Jurkat, Clone E6-1 (cell line): ENCODE data around the gene RFXAP. TPM values are rescaled to one million over a fixed set of nuclear protein-coding genes. Genes with fewer than 3 reads are reported as not detected.
A peak's percentile ranks its signal among the peaks of the same experiment; 100 is the strongest.
"Not testable (repeated sequence)": the region's sequence is repeated elsewhere in the genome, so short reads cannot be mapped to it uniquely, and the experiment has no call there.

ENCODE experiments used
- DNase-seq: peaks from one replicate; pipeline ENCODE4 v3.0.0-alpha.2; 2011; ENCODE audit warnings: low read depth, low spot score
- H3K4me3 ChIP-seq: 2 replicates; pipeline ENCODE4 v1.5.1; 2011; ENCODE audit warnings: mild to moderate bottlenecking, low read length, control low read depth, moderate library complexity
- polyA plus RNA-seq: library from polyadenylated mRNA; unstranded; fragments of >200 nt; gene quantifications from one replicate; pipeline ENCODE4 v1.2.1, GENCODE V29; 2012; ENCODE audit warnings: missing spikeins; ENCODE audit not compliant: insufficient read length, insufficient read depth

RFXAP gene
- 7.7 TPM for polyA plus RNA-seq

- DNase-seq = peak; percentile 83
Measured at GRCh38 chr13:36818804-36819738, at the start of gene RFXAP. TSS of gene RFXAP (plus strand) at chr13:36819222. CDS start at chr13:36819358, 136 bp downstream.

DNA sequence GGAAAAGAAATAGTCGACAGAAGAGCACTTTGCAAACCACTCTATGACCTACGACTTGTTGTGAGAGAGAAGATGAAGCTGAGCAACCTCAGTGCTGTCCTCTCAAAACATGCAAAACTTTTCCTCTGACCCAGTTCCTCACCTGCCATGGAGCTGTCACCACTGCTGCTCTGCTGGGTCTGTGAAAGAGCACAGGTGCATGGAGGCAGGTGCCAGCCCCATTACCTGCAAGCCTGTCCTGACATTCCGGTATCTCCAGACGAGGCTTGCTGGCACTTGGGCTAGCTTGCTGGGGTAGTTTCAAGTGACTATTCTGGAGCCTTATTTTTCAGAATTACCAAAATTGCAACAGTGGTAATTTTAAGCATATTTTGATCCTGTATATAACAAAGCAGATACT lies 49.5 kb upstream of the RFXAP start:
- H3K4me3 ChIP-seq = no peak overlapping the region

More at GRCh38 chr13:36818804-36819738, at the start of gene RFXAP:
- H3K4me3 ChIP-seq = peak within 1 kb of the TSS; percentile 76

DNA sequence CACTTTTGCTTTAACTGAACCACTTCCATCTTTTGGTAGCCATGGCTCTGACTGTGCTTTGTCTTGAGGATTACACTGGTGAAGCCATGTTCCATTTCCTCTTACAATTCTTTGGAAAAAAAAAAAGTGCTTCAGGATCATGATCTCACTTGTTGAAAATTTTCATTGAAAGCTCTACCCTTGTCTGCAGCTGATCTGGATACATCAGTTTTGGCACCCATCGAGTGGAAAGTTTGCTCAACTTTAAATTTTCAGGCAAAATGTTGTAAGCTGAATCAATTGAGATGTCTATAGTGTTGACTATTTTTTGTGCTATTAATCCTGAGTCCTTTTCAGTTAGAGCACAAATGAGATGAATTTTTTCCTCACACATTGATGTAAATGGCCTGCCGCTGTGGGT lies 48.3 kb upstream of the RFXAP start:
- DNase-seq = no peak
- no peak overlapping the region for H3K4me3 ChIP-seq

More for the DNA sequence above, 49.5 kb upstream of the RFXAP start:
- DNase-seq = no peak

DNA sequence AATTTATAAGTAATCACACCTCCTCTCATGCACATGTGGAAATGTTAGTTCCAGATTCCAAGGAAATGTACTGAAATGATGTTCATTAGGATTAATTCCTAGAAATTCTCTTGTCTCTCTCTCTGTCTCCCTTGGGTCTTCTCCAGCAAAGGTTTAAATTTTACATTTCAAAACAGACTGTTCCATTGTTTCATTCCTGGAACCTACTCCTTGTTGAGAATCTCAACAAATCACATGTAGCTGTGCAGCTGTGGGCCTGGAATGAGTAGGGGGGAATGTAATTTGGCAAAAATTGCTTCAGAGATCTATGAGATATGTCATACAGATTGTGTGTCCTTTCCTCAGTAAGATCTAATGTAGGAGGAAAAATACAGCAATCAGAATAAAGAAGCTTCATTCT lies 46.2 kb upstream of the RFXAP start:
- H3K4me3 ChIP-seq = no peak overlapping the region
- DNase-seq = no peak

- DNase-seq = no peak
- no peak overlapping the region for H3K4me3 ChIP-seq
Measured at GRCh38 chr13:36774931-36775330, 44.1 kb upstream of the RFXAP start.

- DNase-seq = no peak
Measured at GRCh38 chr13:36776175-36776574, 42.8 kb upstream of the RFXAP start.

DNA sequence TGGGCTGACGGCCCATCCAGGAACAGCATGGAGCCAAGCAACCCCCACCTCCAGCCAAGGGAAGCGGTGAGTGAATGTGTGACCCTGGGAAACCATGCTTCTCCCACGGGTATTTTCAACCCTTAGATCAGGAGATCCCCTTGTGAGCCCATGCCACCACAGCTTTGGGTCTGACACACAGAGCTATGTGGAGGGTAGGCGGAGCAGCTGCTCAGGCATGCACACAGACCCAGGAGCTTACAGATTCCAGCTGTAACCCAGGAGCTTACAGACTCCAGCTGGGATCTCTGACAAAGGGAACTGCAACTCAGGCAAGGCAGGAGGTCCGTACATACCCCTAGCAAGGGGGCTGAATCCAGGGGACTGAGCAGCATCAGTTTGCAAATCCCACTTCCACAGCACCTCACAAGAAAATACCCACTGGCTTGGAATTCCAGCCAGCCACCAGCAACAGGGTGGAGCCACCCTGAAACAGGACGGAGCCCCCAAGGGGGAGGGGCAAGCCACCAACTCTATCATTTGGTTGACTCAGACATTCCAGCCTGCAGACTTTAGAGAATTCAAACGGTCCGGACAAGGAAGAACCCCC lies 40.8 kb upstream of the RFXAP start:
- DNase-seq = no peak

More at GRCh38 chr13:36776175-36776574, 42.8 kb upstream of the RFXAP start:
- no peak overlapping the region for H3K4me3 ChIP-seq

GRCh38 chr13:36783890-36784289 lies 35.1 kb upstream of the RFXAP start:
- DNase-seq = no peak
- H3K4me3 ChIP-seq = no peak overlapping the region

More for the DNA sequence above, 40.8 kb upstream of the RFXAP start:
- H3K4me3 ChIP-seq = no peak overlapping the region

- not testable (repeated sequence) for DNase-seq, H3K4me3 ChIP-seq
Measured at GRCh38 chr13:36786175-36786574, 32.8 kb upstream of the RFXAP start.

GRCh38 chr13:36787181-36787580 lies 31.8 kb upstream of the RFXAP start:
- DNase-seq = no peak

DNA sequence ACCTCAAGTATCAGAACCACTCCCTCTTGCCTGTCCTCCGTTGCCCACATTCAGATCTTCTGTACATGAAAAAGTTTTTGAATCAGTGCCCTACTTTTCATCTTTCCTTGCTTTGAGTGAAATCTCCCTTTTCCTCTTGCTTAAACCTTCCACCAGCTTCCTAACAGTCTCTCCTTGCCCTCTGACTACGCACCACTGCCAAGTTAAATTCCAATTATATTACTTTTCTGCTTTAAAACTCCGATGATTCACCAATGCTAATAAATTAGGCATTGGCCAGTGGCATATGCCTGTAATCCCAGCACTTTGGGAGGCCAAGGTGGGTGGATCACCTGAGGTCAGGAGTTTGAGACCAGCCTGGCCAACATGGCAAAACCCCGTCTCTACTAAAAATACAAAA lies 30.7 kb upstream of the RFXAP start:
- no peak for DNase-seq

More at GRCh38 chr13:36787181-36787580, 31.8 kb upstream of the RFXAP start:
- H3K4me3 ChIP-seq = no peak overlapping the region

DNA sequence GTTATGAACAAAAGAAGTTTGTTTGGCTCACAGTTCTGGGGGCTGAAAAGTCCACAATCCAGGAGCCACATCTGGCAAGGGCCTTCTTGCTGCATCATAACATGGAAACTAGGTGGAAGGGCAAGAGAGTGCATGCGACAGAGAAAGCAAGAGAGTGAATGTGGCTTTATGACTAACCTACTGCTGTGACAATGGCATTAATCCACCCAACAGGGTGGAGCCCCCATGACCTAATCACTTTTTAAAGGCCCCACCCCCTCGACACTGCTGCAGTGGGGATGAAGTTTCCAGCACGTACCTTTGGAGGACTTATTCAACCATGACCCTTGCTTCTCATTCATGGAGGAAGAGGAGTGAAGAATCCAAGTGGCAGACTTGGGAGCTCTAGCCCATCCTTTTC lies 30.0 kb upstream of the RFXAP start:
- no peak for DNase-seq
- H3K4me3 ChIP-seq = no peak overlapping the region

More for the DNA sequence above, 30.7 kb upstream of the RFXAP start:
- H3K4me3 ChIP-seq = no peak overlapping the region

- H3K4me3 ChIP-seq = no peak overlapping the region
- DNase-seq = no peak
Measured at GRCh38 chr13:36789730-36790129, 29.3 kb upstream of the RFXAP start.

- H3K4me3 ChIP-seq = no peak overlapping the region
- DNase-seq = no peak
Measured at GRCh38 chr13:36794706-36795105, 24.3 kb upstream of the RFXAP start.

DNA sequence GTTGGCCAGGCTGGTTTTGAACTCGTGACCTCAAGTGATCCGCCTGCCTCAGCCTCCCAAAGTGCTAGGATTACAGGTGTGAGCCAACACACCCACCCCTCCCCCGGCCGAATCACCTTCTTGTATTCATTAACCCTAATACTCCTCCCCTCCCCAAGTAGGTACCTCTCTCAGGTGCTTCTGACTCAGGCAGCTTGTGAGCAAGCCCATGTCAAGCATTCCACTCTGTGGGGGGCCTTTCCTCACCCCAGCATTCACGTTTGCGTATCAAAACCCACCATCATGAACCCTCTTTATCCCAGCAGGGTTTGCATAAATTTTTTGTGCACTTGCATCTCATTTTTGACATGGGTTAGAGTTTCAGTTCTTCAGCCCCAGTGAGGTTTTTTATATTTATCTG lies 23.6 kb upstream of the RFXAP start:
- no peak overlapping the region for H3K4me3 ChIP-seq
- no peak for DNase-seq

GRCh38 chr13:36796052-36796451 lies 23.0 kb upstream of the RFXAP start:
- no peak overlapping the region for H3K4me3 ChIP-seq
- DNase-seq = no peak

DNA sequence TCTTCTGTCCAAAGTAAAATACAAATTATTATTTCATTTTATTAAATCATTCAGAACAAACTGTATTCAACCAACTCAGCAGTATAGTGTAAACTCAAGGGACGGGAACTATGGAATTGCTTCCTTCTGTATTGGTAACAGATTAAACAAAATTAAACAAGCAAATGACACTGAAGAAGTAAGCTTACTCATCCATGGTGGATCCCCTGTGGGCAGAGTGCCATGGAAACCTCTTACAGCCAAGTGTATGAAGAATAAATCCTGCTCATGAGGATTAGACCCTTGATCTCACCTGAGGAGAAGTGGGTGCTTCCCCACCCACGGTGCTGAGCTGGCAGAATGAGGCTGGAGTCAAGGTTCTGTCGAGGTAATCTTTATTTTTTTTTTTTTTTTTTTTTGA lies 18.0 kb upstream of the RFXAP start:
- DNase-seq = no peak
- H3K4me3 ChIP-seq = no peak overlapping the region

DNA sequence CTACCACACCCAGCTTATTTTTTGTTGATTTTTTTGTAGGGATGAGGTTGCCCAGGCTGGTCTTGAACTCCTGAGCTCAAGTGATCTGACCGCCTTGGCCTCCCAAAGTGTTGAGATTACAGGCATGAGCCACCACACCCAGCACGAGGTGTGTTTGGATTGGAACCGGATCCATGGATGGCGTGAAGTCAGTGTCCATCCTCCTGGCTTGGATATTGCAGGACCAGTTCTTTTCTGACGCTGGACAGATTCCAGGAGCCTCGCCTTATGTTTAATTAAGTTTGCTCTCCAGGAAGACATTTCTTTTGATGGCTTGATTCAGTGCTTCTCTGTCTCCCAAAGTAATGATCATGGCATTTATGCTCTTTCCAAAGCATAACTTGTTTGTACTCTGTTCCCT lies 14.4 kb upstream of the RFXAP start:
- no peak for DNase-seq
- H3K4me3 ChIP-seq = no peak overlapping the region

- DNase-seq = no peak
- no peak overlapping the region for H3K4me3 ChIP-seq
Measured at GRCh38 chr13:36806102-36806501, 12.9 kb upstream of the RFXAP start.

- DNase-seq = no peak
- H3K4me3 ChIP-seq = no peak overlapping the region
Measured at GRCh38 chr13:36807616-36808015, 11.4 kb upstream of the RFXAP start.
